Activated B cell treated with CpG ODN at 0.5 μM for 24 hours (primary cell): ENCODE data around the gene F11R. TPM values are rescaled to one million over a fixed set of nuclear protein-coding genes. Genes with fewer than 3 reads are reported as not detected.

Experiments
- ATAC-seq: fragments of 200-7000 bp; cut with Tn5 transposase; one replicate; pipeline ENCODE4 v1.10.0; 2021; ENCODE audit warnings: low read depth, mild to moderate bottlenecking, moderate library complexity
- CTCF ChIA-PET: fragments of 350-600 bp; sonication (Branson Sonifier 250); formaldehyde crosslinking; loops from one replicate; lab custom pipeline; 2021; ENCODE audit warnings: antibody characterized with exemption; lab: Charles Lee
- POLR2A ChIA-PET: fragments of 350-600 bp; sonication (Branson Sonifier 250); formaldehyde crosslinking; loops from one replicate; lab custom pipeline; 2021; ENCODE audit warnings: antibody characterized with exemption; lab: Charles Lee
- DNase-seq: peaks from one replicate; pipeline ENCODE4 v3.0.0; 2022
- H3K27ac Mint-ChIP-seq: one replicate; pipeline ENCODE4 v1.8.0; 2020; ENCODE audit warnings: mixed read lengths
- H3K27me3 Mint-ChIP-seq: one replicate; pipeline ENCODE4 v1.8.0; 2021; ENCODE audit warnings: mixed read lengths
- H3K36me3 Mint-ChIP-seq: one replicate; pipeline ENCODE4 v1.8.0; 2021; ENCODE audit warnings: low read depth, mixed read lengths
- H3K4me1 Mint-ChIP-seq: one replicate; pipeline ENCODE4 v1.8.0; 2021; ENCODE audit warnings: mixed read lengths
- H3K4me3 Mint-ChIP-seq: one replicate; pipeline ENCODE4 v1.8.0; 2020; ENCODE audit warnings: mild to moderate bottlenecking, mixed read lengths
- H3K9me3 Mint-ChIP-seq: one replicate; pipeline ENCODE4 v1.8.0; 2020; ENCODE audit warnings: mixed read lengths
- CTCF ChIP-seq: fragments of 200-600 bp; IDR thresholded peaks from one replicate; pipeline ENCODE4 v1.8.0; 2022; ENCODE audit warnings: antibody characterized with exemption, mild to moderate bottlenecking
- intact Hi-C: fragments of 100-400 bp; cut with micrococcal nuclease; formaldehyde crosslinking; loops from one replicate; pipeline ENCODE4 v1.15.1; 2024
- total RNA-seq: library from RNA; stranded (reverse); gene quantifications from 2 replicates; pipeline ENCODE4 v1.2.3, GENCODE V29; 2022

Gene F11R
- total RNA-seq, 1 donor from 2014 or later, result 11.1 TPM

- no peak for TF ChIP-seq CTCF
- POLR2A ChIA-PET, result no interaction called here
- Mint-ChIP-seq H3K9me3 (no peaks in the 10 kb centered on the region), H3K4me3 (no peak overlapping the region), H3K27me3 (no peaks in the 10 kb centered on the region), H3K36me3 (no peaks in the 10 kb centered on the region), H3K27ac (no peak overlapping the region), H3K4me1 (peaks cover 14% of the 10 kb centered on the region)
- intact Hi-C loops, result no loop called here
- ATAC-seq (no peak), DNase-seq (no peak)
- CTCF ChIA-PET, result interaction anchor here (0.7 kb wide), 1 partner anchor 30 kb away, joined by 3 read pairs; no protein-coding TSS in a partner anchor
Observed at GRCh38 chr1:161008869-161009510, 12.0 kb downstream of the F11R start.

GRCh38 chr1:161007369-161007768, 13.6 kb downstream of the F11R start:
- intact Hi-C loops, result no loop called here
- ChIA-PET POLR2A (no interaction called here), CTCF (no interaction called here)
- H3K27me3 Mint-ChIP-seq, result no peaks in the 10 kb centered on the region
- no peak overlapping the region for H3K4me3 Mint-ChIP-seq
- H3K4me1 Mint-ChIP-seq, result peaks cover 2% of the 10 kb centered on the region
- TF ChIP-seq CTCF, result no peak
- no peak for ATAC-seq
- no peak overlapping the region for H3K27ac Mint-ChIP-seq
- H3K36me3 Mint-ChIP-seq, result no peaks in the 10 kb centered on the region
- DNase-seq, result no peak
- no peaks in the 10 kb centered on the region for H3K9me3 Mint-ChIP-seq

- CTCF ChIA-PET, result no interaction called here
- DNase-seq, result no peak
- H3K36me3 Mint-ChIP-seq, result no peaks in the 10 kb centered on the region
- no peak overlapping the region for H3K27ac Mint-ChIP-seq
- intact Hi-C loops, result no loop called here
- POLR2A ChIA-PET, result no interaction called here
- no peak for TF ChIP-seq CTCF
- H3K27me3 Mint-ChIP-seq, result no peaks in the 10 kb centered on the region
- no peak overlapping the region for H3K4me3 Mint-ChIP-seq
- H3K4me1 Mint-ChIP-seq, result no peaks in the 10 kb centered on the region
- ATAC-seq, result no peak
- no peaks in the 10 kb centered on the region for H3K9me3 Mint-ChIP-seq
Observed at GRCh38 chr1:161006563-161006962, 14.4 kb downstream of the F11R start.

- Mint-ChIP-seq H3K27me3 (no peaks in the 10 kb centered on the region), H3K27ac (no peak overlapping the region), H3K4me1 (peaks cover 3% of the 10 kb centered on the region), H3K36me3 (peaks cover 25% of the 10 kb centered on the region), H3K9me3 (no peaks in the 10 kb centered on the region), H3K4me3 (no peak overlapping the region)
- intact Hi-C loops, result loop anchor here (1.0 kb wide), 1 partner anchor 12 kb away; no protein-coding TSS in a partner anchor
- ATAC-seq, result no peak
- TF ChIP-seq CTCF, result no peak
- ChIA-PET POLR2A (no interaction called here), CTCF (no interaction called here)
- DNase-seq, result no peak
Observed at GRCh38 chr1:161001525-161001924, 19.4 kb downstream of the F11R start.

- Mint-ChIP-seq H3K36me3 (peaks cover 25% of the 10 kb centered on the region), H3K4me3 (no peak overlapping the region), H3K4me1 (peaks cover 3% of the 10 kb centered on the region), H3K27ac (no peak overlapping the region), H3K9me3 (no peaks in the 10 kb centered on the region), H3K27me3 (no peaks in the 10 kb centered on the region)
- DNase-seq (no peak), ATAC-seq (no peak)
- ChIA-PET CTCF (no interaction called here), POLR2A (interaction anchor here (0.6 to 1.9 kb wide), 2 partner anchors 45 to 726 kb away, joined by 3 to 4 read pairs; partner anchors contain the start of gene USF1)
- intact Hi-C loops, result loop anchor here (1.0 kb wide), 1 partner anchor 12 kb away; no protein-coding TSS in a partner anchor
- TF ChIP-seq CTCF, result no peak
Observed at GRCh38 chr1:161000736-161001480, 20.0 kb downstream of the F11R start.
